Fibroblast of peridontal ligament (primary cell): ENCODE results near the gene SLC22A25.
"Not testable (repeated sequence)": the region's sequence is repeated elsewhere in the genome, so short reads cannot be mapped to it uniquely, and the experiment has no call there.

ENCODE experiments used
- DNase-seq: peaks from one replicate; pipeline ENCODE4 v3.0.0-alpha.2; 2010; ENCODE audit errors: extremely low read depth

The SLC22A25 gene

DNA sequence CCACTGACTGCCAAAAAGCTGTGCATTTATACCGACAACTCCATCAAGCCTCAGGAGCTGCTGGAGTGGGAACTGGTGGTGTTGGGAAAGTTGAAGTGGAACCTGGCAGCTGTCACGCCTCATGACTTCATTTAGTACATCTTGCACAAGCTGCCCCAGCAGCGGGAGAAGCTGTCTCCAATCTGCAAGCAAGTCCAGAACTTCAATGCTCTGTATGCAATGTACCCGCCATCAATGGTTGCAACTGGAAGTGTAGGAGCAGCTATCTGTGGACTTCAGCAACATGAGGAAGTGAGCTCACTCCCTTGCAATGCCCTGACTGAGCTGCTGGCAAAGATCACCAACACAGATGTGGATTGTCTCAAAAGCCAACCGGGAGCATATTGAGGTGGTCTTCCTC, at the start of gene SLC22A25:
Gene SLC22A25, minus strand, starts transcription at position 67 of the 400 bp plus-strand sequence. CDS start 13,947 bp downstream, outside the sequence.
- no peak for DNase-seq

DNA sequence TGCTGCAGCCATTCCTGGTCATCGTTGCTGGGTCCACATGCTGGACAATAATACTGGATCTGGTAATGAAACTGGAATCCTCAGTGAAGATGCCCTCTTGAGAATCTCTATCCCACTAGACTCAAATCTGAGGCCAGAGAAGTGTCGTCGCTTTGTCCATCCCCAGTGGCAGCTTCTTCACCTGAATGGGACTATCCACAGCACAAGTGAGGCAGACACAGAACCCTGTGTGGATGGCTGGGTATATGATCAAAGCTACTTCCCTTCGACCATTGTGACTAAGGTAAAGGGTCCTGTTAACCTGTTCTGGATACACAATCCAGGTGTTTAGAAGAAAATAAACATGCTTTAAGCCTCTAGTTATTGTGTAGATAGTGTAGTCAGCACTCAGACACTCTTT, 46.9 kb upstream of the SLC22A25 start:
- DNase-seq: no peak

DNA sequence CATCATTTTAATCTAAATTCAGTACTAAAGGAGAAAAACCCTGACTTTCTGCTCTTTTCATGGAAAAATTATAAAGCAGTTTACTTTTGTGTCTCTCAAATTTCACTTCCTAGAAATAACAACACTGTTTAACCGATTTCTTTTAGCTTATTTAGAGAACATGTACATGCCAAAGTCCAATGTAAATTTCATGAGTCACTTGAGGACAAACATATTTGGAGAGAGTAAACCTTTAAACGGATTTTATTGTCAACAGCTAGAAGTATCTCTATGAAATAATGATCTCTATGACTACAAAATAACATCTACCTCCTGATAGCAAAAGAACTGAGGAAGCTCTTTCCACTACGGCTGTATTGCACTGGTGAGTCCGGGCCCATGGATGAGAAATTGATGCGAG, 46.3 kb upstream of the SLC22A25 start:
- no peak for DNase-seq

DNA sequence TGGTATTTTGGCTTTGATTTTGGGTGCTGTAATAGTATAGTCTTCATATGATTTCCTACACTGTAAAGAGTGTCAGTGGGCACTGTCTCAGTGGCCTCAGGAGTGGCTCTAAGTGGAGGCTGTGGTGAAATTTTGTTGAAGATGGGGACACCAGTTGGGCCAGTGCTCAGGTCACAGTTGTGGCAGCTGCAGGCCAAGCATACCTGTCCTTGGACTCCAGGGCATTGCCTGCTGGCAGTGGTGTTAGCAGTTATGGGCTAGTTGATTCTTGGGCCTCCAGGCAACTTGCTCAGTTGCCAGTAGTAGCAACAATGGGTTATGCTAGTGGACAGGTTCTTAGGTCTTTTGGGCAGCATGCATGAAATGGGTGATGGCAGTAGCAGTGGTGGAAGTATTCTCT, 39.2 kb upstream of the SLC22A25 start:
- DNase-seq: no peak

DNA sequence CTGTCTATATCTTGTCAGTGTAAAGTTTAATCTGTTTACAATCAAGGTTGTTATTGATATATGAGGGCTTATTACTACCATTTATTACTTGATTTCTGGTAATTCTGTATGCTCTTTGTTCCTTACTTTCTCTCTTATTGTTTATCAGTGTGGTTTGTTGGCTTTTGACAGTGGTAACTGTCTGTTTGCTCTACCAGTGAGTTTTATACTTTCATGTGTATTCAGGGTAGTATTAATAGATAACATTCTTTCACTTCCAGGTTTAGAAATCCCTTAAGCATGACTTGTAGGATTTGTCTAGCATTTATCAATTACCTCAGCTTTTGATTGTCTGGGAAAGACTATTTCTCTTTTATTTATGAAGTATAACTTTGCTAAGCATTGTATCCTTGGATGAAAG, 37.5 kb upstream of the SLC22A25 start:
- DNase-seq: no peak

DNA sequence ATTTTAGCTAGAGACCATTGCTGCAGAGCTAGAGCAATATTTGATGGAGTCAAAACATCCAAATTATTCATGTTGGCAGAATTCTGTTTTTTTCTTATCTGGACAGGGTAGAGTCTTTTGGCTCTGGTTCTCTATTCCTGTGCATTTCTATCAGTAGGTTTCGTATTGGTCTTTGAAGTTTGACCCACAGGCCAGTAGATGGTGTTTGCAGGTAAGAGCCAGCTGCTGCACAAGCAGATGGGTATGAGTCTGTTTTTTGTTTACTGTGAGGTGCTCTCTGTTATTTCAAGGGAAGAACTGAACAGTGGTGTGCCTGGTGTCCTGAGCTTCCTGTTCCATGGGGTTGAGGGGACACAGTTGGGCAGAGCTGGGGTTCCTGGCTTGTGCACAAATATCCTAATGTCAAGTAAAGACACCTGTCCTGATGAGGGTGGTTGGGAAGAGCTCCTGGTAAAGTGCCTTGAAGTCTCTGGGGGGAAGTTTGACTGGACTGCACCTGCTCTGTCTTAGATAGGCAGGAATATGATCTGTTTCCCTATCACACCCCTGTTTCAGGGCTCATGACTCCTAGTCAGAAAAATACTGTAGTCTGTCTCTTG, 34.0 kb upstream of the SLC22A25 start:
- DNase-seq: no peak

DNA sequence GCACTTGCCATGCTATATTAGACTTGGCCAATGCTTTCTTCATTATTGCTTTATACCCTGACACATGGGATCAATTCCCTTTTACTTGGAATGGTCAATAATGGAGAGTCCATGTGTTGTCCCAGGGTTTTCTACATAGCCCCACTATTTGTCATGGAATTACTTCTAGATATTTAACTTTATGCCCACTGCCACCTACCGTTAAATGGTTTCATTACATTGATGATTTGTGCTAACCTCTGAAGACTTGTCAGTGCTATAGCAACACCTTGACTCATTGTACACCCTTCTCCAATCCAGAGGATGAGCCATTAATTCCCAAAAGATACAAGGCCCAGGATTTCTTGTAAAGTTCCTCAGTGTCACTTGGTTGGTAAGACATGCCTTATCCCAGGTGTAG, 31.4 kb upstream of the SLC22A25 start:
- DNase-seq: no peak

DNA sequence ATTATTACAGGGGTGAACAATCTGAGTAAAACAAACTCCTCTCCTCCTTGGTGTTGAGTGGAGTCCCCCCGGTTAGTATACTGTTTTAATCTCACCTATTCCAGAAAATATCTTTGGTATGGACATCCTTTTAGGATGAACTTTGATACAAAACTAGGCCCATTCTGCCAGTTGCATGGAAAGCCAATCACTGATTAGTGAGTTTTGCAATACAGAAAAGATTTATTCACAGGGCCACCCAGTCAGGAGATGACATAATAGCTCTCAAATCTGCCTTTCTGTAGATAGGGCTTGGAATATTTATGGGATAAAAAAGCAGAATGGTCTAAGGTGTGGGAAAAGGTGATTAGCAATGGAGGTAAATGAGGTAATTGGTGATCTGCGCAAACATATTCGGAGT, 30.3 kb upstream of the SLC22A25 start:
- no peak for DNase-seq

DNA sequence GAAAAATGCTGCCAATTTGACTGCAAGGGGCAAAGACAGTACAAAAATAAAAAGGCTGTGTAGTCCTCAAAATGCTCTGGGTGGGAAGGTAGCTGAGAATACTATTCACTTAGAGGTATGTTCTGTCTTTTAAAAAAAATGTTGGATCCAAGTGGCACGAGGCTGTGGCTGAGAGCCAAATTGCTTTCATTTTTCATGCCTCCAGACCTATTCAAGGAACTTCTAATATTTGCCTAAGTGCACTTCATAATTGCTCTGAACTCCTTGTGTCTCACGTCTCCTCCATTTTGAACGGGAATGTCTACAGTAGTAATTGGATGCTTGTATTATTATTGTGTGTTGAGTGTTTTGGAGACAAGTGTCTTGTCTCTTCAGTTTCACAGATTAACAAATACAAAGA, 19.1 kb upstream of the SLC22A25 start:
- DNase-seq: no peak

DNA sequence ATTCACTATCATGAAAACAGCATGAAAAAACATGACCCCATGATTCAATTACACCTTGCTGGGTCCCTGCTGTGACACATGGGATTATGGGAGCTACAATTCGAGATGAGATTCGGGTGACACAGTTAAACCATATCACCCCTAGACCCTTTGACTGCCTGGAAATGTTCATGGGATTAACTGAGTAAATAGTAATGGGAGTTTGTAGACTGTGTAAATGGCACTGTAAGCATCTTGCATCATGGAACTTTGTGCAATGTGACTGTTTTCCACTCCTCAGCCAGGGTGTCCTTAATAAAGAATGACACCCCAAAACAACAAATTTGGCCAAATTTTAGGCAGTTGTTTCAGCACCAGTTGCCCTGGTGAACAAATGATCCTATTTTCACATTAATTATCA, 7.9 kb upstream of the SLC22A25 start:
- no peak for DNase-seq

DNA sequence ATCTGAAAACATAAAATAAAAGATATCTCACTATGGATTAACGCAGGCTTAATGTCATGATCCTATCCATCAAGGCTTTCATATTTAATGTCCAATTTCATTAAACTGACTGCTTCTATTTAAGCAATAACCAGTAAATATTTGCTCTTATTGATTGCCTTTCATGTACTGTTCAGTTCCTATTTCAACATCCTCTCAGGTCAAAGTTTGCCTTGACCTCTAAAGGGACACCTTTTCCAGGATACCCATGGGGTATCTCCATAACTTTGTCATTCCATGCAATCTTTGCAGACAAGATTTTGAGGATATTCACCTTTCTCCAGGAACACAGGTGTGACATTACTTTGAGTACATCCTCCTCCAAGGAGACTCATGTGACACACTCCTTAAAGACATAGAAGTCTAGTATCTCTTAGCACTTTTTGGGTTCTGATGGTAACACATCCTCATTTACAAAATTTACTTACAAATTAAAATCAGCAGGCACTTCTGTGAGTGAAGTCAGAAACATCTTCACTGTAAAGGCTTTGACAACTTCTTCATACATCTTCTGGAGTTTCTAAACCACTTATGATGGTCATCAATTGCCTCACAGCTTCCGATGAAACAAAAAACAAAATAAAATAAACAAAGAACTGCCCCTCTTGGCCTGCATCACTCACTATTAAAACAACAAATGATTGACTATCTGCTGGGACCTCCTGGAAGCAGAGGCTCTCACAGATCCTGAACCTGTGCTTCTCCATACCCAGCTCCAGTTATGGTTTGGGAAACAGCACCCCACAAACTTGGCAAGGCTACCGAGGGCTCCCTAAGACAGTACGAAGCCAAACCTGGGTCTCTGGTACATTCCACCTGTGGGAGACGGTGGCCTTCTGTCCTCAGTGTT, 7.0 kb upstream of the SLC22A25 start:
- no peak for DNase-seq

DNA sequence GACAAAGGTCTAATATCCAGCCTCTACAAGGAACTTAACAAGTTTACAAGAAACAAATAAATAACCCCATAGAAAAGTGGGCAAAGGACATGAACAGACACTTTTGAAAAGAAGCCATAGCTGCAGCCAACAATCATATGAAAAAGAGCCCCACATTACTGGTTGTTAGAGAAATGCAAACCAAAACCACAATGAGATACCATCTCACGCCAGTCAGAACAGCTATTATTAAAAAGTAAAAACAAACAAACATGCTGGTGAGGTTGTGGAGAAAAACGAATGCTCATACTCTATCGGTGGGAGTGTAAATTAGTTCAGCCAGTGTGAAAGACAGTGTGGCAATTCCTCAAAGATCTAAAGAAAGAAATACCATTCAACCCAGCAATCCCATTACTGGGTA, 5.6 kb upstream of the SLC22A25 start:
- DNase-seq: no peak

DNA sequence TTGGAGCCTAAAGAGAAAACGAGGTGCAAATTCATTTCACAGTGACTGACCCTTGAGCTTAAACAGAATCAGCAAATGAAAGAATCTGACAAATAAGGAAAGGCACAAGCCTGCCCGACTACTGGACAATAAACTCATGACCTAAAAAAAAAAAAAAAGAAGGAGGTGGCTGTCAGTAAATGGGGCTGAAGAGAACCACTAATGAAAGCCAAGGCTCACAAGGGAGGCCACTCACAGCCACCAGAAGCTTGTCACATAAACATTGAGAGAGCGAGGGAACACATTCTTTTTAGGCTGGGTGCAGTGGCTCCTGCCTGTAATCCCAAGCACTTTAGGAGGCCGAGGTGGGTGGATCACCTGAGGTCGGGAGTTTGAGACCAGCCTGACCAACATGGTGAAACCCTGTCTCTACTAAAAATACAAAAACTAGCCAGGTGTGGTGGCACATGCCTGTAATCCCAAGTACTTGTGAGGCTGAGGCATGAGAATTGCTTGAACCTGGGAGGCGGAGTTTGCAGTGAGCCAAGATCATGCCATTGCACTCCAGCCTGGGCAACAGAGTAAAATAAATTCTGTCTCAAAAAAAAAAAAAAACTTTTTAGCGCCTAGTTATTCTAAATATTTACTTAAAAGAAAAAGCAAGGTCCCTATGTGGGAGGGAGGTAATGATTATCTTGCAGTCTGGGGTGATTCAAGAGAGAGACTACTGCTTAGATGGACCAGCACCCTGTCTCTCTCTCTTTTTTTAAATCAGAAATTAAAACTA, 4.0 kb upstream of the SLC22A25 start:
- not testable (repeated sequence) for DNase-seq

DNA sequence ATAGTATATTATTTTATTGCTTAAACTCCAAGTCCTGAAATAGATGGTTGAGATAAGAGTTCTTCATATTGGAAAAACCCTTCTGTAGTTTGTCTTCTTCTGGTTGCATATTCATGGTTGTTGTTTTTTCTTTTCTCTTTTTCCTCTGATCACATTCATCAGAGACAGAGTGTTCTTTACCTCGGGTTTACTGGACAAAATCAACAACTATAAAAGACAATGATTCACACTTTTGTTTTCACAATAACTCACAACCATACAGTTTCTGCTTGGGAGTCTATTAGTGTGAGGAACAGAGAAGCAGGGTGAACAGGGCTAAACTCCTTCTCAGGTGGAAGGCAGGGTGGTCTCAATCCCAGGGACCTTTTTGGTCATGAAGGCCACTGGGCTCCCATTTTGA, 2.6 kb upstream of the SLC22A25 start:
- DNase-seq: no peak

DNA sequence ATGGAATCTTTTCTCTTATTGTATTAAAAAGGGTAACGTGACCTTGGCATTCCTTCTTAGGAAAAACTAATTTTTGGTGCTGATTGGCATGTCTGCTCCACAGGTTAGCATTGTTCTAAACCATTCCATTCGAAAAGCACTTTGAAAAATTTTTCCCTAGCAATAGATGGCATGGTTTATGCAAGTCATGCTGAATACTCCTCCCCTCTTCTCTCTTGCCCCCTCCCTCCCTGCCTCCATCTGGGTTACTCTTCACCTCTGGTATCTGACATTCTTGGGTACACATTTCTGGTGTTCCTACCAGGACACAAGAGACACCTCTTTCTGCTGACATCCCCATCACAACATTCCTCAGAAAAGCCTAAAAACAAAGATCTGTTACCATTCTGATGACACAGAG, 1.5 kb upstream of the SLC22A25 start:
- no peak for DNase-seq

DNA sequence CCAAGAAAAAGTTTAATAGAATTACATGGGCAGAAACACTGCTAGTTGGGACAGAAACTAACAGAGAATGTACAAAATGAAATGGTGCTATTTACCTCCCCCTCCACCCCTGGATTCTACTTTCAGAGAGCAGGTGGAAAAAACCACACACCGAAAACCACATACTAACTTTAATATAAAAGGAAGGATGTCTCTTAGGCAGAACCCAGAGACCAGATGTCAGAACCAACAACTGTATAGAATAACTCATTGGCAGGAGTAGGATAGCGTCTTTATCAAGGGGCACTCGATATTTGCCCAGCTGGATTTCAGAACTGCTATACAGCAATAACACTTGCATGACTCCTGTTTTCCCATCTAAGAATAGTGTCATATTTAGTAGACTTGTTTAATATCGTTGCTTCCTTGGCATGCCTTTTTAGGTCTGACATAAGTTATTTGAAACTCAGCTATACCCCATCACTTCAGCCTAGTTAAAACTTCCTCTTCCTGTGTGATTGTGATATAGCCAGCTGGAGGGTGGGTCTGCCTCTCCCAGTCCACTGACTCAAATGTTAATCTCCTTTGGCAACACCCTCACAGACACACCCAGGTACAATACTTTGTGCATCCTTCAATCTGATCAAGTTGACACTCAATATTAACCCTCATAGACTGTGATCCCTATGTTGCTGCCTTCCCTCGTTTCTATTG, 1.2 kb downstream of the SLC22A25 start:
- DNase-seq: no peak

DNA sequence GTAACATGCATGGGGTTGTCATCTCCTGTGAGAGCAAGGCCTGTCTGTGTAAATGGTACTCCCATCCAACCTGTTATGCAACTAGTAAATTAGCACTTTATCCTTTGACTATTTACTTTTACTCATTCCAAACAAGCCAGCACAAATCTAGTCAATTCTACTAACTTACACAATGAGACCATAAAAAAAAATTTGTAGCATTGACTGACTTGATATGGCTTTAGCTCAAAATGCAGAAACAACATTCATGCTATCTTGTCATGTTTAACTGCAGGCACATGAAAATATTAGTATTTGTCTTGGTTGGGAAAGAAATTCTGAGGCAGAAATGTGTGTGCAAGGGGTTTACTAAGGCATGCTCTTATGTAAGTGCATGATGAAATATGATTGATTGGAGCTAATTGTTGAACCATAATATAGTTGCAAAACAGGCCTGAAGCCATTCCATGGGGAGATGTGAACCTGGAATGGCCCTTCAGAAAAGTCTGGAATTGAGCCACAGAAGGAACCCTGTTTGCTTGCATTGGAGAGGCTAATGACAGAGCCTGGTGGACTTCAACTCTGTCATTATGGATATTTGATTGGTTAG, 2.5 kb downstream of the SLC22A25 start:
- no peak for DNase-seq

DNA sequence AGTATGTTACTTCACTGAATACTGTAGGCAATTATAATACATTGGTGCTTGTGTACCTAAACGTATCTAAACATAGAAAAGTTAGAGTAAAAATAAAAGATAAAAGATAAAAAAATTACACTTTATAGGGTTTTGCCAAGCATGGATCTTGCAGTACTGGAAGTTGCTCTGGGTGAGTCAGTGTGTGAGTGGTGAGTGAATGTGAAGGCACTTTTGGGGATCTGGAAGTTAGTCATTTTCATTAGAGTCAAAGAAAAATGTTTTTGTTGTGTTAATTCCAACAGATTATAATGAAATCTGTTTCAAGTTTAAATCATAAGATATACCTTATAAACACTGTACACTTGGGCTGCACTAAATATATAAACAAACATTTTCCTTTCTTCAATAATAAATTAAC, 3.3 kb downstream of the SLC22A25 start:
- DNase-seq: no peak

DNA sequence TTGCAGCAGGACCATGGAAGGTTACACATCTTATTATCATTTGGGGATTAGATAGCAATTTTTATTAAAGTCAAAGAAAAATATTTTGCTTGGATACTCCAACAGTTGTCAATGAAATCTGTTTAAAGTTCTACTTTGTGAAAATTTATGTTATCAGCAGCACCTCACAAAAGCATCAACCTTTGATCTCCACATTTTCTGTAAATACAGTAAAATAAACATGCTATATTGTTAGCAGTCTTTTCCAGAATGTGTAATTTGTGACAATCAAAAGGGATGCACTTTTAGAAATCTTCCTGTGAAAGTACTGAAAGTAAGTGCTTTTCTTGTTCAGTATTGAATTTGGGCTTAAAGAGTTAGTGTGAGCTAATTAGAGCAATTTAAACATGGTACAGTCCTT, 4.1 kb downstream of the SLC22A25 start:
- DNase-seq: no peak

DNA sequence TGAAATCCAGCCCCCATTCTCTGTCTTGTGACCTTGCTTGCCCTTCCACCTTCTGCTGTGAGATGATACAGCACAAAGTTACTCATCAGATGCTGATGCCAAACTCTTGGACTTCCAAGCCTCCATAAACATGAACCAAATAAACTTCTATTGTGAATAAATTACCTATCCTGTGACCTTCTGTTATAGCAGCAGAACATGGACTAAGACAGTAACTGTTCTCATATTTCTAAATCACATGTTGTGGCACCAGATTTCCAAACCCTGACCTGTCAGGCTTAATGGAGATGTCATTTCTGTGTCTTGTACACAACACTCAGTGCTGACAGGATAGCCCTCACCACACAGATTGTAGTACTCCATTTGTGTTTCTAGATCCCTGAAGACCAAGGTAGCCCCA, 6.0 kb downstream of the SLC22A25 start:
- no peak for DNase-seq
